GM18499 (cell line): ENCODE results near the gene PERM1.
"Not testable (repeated sequence)": the region's sequence is repeated elsewhere in the genome, so short reads cannot be mapped to it uniquely, and the experiment has no call there.

Experiments
- ATAC-seq: cut with Tn5 transposase; IDR thresholded peaks from one replicate; pipeline ENCODE4 v1.9.1; 2021; ENCODE audit warnings: moderate number of reproducible peaks; ENCODE audit not compliant: insufficient read depth, unreplicated experiment

PERM1 gene

DNA sequence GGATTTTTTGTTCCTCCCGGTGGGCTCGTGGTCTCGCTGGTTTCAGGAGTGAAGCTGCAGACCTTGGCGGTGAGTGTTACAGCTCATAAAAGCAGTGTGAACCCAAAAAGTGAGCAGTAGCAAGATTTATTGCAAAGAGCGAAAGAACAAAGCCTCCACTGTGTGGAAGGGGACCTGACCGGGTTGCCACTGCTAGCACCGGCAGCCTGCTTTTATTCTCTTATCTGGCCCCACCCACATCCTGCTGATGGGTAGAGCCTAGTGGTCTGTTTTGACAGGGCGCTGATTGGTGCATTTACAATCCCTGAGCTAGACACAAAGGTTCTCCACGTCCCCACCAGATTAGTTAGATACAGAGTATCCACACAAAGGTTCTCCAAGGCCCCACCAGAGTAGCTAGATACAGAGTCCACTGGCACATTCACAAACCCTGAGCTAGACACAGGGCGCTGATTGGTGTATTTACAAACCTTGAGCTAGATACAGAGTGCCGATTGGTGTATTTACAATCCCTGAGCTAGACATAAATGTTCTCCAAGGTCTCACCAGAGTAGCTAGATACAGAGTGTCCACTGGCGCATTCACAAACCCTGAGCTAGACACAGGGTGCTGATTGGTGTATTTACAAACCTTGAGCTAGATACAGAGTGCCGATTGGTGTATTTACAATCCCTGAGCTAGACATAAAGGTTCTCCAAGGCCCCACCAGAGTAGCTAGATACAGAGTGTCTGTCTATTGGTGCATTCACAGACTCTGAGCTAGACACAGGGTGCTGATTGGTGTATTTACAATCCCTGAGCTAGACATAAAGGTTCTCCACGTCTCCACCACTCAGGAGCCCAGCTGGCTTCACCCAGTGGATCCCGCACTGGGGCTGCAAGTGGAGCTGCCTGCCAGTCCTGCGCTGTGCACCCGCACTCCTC lies 35.8 kb upstream of the PERM1 start:
- ATAC-seq: not testable (repeated sequence)

DNA sequence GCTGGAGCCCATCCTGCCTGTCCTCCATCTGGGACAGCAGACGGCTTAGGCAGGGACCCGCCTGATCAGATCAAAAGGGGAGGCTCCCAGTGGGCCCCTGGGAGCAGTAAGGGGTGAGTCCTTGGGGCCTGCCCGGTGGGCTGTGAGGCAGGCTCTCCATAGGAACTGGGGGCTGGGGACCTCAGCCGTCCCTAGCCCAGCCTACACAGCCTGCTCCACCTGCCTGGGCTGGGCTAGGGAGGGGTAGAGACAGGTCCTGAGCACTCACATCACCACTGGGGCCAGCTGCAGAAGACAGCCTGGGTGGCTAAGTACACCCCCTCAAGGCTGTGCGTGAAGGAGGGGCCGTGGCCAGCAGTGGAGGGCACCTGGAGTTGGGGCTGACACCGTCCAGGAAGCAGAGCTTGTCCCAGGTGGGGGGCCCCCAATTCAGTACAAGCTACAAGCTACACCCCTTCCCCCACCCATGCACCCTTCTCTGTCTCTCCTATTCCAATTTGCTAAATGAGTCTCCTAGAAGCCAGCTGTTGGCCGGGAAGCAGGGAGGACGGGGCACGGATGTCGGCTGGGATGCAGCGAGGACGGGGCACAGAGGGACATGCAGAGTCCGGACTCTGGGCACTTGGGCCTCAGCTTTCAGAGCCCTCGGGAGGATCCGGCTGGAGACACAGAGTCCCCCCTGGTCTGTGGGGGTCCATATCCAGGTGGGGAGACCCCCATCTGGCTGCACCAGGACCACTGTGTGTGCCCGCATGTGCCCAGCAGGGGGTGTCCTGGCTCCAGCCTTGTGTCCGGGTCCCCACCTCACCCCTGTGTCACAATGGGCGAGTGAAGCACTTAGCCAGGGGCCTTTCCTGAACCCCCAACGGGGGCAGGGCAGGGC lies 33.1 kb upstream of the PERM1 start:
- no peak for ATAC-seq

DNA sequence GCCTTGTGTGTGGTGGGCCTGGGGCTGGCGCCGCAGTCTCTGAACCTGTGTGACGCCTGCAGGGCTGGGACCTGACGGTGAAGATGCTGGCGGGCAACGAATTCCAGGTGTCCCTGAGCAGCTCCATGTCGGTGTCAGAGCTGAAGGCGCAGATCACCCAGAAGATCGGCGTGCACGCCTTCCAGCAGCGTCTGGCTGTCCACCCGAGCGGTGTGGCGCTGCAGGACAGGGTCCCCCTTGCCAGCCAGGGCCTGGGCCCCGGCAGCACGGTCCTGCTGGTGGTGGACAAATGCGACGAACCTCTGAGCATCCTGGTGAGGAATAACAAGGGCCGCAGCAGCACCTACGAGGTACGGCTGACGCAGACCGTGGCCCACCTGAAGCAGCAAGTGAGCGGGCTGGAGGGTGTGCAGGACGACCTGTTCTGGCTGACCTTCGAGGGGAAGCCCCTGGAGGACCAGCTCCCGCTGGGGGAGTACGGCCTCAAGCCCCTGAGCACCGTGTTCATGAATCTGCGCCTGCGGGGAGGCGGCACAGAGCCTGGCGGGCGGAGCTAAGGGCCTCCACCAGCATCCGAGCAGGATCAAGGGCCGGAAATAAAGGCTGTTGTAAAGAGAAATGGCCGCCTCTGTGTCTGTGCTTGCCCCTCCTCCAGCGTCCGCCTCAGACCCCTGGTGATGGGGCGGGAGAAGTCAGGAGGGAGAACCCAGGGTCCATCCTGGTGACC lies 32.2 kb upstream of the PERM1 start:
- no peak for ATAC-seq

DNA sequence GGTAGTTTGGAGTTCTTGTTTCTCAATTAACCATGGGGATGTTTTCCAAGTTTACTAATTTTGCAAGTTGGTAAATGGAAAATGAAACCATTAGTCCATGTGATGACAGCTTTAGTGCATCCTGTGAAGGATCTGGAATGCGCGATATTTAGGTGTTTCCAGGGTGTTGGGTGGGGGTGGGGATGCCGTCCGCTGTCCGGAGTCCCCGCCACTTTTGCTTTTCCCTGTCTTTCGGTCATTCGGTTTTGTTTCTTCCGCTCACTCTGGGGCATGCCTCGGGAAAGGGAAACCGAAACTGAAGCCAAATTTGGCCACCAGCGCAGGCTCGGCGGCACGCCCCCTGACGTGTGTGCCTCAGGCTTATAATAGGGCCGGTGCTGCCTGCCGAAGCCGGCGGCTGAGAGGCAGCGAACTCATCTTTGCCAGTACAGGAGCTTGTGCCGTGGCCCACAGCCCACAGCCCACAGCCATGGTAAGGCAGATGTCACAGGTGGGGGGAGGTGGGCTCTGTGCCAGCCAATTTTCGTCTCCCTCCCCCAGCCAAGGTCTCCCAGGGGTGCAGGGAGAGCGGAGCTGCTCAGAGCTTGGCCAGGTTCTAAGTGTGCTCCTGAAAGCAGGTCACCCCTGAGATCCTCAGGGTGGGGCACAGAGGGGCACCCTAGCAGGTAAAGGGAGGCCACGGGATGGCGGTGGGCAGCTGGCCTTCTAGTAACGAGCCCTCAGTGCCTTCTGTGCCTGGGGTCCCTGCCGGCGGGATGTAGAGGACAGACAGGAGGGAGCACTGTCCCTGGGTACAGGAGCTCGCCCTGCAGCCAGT lies 31.4 kb upstream of the PERM1 start, which contains the start of gene ISG15:
ISG15 (plus strand) TSS at position 393 of the 817 bp plus-strand sequence; CDS start at position 470, 77 bp downstream.
- peak; percentile 78 for ATAC-seq

DNA sequence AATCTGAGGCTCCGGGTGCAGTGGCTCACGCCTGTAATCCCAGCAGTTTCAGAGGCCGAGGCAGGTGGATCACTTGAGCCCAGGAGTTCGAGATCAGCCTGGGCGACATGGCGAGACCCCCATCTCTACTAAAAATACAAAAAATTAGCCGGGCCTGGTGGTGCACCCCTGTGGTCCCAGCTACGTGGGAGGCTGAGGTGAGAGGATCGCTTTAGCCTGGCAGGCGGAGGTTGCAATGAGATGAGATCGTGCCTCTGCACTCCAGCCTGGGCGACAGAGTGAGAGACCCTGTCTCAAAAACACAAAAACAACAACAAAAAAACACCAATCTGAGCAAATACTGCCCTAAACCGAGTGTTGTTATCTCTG lies 30.8 kb upstream of the PERM1 start:
- ATAC-seq: not testable (repeated sequence)

DNA sequence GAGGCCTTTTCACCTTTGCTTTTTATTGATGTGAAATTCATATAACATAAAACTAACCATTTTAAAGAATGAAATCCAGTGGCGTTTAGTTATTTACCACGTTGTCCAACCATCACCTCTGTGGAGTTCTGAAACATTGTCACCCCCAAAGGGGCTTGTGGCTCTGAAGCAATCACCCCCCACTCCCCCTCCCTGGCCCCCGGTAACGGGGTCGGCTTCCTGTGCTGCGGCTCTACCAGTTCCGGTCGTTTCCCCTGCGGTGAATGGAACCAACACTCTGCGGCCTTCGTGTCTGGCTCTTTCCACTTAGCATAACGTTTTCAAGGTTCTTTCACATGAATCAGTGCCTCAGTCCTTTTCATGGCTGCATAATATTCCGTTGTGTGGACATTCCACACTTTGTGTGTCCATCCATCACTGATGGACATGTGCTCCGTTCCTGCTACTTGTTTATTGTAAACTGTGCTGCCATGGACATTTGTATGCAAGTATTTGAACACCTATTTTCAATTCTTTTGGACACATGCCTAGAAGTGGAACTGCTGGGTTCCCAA lies 29.6 kb upstream of the PERM1 start:
- no peak for ATAC-seq

DNA sequence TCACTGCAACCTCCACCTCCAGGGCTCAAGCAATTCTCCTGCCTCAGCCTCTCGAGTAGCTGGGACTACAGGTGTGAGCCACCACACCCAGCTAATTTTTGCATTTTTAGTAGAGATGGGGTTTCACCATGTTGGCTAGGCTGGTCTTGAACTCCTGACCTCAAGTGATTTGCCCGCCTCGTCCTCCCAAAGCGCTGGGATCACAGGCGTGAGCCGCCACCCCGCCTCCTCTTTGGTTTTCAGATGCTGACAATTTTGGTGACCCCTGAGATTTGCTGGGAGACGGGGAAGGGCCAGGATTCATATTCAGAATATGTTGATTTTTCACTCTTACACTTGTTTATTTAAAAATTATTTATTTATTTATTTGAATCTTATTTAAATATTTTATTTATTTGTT lies 28.2 kb upstream of the PERM1 start:
- not testable (repeated sequence) for ATAC-seq

DNA sequence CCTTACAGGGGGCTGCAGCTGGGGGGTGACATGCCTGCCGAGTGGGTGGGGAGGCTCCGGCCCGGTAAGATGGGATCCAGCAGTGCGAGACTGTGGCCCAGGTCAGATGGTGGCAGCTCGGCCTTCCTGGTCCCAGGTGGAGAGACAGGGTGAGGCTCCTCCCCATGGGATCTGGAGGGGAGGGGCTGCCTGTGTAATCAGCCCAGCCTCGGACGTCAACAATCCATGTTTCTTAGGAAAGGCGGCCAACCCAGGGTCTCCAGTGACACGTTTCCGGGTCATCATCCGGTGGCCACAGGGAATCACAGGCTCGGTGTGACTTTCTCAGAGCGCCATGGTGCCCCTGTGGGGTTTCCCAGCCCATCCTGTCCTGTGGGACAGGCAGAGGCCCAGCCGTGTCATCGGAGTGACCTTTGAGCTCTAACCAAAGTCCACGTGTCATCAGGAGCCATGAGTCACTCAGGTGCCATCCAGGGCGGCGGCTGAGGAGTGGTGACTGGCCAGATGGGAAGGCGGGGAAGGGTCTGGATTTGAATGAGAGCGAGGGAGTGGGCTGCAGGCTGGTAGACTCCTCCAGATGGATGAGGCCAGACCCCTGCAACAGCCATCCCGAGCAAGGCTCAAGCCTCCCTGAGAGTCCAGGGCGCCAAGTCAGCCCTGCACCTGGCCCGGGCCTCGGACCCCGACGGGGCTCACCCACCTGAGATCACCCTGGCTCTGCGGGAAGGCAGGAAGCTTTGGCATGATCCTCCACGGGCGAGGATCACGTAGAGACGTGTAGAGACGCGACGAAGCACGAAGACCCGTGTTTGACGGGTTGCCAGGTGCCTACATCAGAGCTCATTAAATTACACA lies 24.6 kb upstream of the PERM1 start:
- no peak for ATAC-seq

- ATAC-seq: no peak
Measured at GRCh38 chr1:1005774-1006304, 23.9 kb upstream of the PERM1 start.

- no peak for ATAC-seq
Measured at GRCh38 chr1:1004780-1005697, 23.1 kb upstream of the PERM1 start.

DNA sequence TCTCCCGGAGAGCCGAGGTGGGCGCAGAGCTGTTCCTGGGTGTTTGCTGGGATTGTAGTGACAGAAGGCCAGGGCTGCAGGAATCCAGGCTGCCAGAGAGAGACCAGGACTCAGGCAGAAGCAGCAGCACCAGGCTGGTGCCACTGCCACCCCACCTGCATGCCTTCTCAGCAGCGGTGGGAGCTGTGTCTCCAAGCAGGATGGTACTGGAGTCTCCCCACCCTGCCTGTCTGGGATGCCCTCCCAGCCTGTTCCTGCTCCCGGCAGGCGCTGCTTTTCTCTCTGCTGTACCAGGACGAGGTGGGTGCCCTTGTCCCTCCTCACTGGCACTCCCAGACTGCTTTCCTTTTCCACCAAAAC lies 22.5 kb upstream of the PERM1 start:
- ATAC-seq: no peak

DNA sequence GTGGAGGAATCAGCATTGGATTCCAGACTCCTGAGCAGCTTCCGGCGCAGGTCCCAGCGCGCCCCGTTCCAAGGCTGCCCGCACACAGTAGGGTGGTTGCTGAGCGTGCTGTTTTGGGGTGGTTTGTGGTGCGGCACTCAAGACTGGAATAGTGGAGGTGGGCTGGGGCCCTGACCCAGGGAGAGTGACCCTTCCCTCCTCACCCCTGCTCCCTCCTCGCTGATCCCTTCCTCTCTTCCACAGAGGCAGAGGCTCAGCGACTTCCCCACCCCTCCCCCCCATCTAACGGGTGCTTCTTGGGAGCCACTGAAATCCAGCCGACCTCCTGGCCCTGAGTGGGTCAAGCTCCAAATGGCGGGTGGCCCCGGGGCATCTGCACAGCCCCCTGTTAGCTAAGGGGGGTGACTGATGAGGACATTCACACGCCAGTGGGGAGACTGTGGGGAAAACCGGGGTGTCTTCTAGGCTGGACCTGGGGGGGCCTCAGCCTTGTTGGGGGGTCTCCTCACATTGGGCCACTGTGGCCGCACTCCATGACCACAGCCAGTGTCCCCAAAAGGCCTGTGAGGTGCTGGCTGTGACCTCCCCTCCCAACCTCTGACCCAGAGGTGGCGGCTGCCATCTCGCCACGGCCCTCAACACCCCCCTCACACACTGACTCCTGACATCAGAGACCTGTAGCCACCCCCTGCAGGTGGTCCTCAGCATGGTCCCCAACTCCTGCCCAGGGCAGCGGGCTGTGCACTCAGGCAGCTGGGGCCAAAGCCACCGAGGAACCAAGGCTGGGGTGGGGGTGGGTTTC lies 21.9 kb upstream of the PERM1 start:
- no peak for ATAC-seq

- ATAC-seq: no peak
Measured at GRCh38 chr1:1001057-1001783, 19.3 kb upstream of the PERM1 start.

DNA sequence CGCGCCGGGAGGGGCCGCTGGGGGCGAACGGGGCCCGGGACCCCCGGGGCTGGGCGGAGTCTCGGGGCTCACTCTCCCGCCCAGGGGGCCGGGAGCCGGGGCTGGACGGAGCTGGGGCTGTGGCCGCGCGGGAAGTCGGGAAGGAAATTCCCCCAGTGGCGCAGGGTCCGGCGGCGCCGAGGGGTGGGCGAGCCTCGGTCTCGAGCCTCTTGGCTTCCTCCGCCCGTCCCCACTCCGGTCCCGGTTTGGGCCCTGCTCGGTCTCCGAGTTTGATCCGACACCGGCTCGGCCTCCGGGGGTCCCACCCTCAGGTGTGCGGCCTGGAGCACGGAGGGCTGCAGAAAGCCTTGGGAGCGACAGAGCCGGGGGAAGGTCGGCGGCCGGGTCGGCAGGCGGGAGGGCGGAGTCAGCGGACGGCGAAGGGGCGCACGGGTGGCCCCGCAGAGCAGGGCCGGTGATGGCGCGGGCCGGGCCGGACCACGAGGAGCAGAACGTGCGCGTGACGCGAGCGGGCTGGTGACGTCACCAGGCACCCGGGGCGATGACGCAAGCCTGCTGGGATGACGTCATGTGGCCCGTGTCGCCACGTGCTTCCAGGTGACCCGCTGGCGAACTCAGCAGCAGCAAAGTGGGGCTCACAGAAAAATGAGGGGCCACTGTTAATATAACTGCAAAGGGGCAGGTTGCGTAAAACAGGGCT lies 18.6 kb upstream of the PERM1 start:
- ATAC-seq: no peak

GRCh38 chr1:999725-1000356 lies 17.9 kb upstream of the PERM1 start, which contains the start of gene HES4:
TSS of gene HES4 (minus strand) at chr1:1000097. CDS start at chr1:999973, 124 bp downstream.
- no peak for ATAC-seq
